IMR-90 (cell line): ENCODE measurements around the gene IGFBPL1. TPM values are rescaled to one million over a fixed set of nuclear protein-coding genes. Genes with fewer than 3 reads are reported as not detected.

Experiments used
- ATAC-seq: fragments of 200-7000 bp; cut with Tn5 transposase; 2 replicates; pipeline ENCODE4 v1.9.1; 2020; ENCODE audit warnings: low read depth, mild to moderate bottlenecking, moderate library complexity
- BruUV-seq: library from RNA; stranded (reverse); fragments of 400-500 nt; replicated peaks from 2 replicates; lab custom pipeline; 2021; lab: Mats Ljungman, UMichigan
- CTCF ChIA-PET: fragments of 300-600 bp; formaldehyde crosslinking; extraction: SDS; loops from one replicate; lab custom pipeline; 2021; ENCODE audit warnings: antibody characterized with exemption; lab: Yijun Ruan, JAX
- POLR2A ChIA-PET: fragments of 300-600 bp; sonication (Branson Sonifier 250); formaldehyde crosslinking; loops from one replicate; lab custom pipeline; 2022; ENCODE audit warnings: antibody characterized with exemption; ENCODE audit not compliant: unreplicated experiment; lab: Charles Lee
- DNase-seq: peaks from one replicate; pipeline ENCODE4 v3.0.0; 2013
- H2AFZ ChIP-seq: replicated peaks from 2 replicates; pipeline ENCODE3; 2013; ENCODE audit warnings: low read length, mild to moderate bottlenecking; ENCODE audit not compliant: poor library complexity
- H2AK5ac ChIP-seq: 2 replicates; pipeline ENCODE4 v1.6.1; 2013; ENCODE audit warnings: low read depth, low read length, inconsistent platforms
- H2AK9ac ChIP-seq: replicated peaks from 2 replicates; pipeline ENCODE3; 2013; ENCODE audit warnings: mild to moderate bottlenecking, low read depth, low read length, moderate library complexity; ENCODE audit not compliant: poor library complexity
- H2BK120ac ChIP-seq: 2 replicates; pipeline ENCODE4 v1.6.1; 2013; ENCODE audit warnings: low read depth, low read length, inconsistent platforms
- H2BK15ac ChIP-seq: 3 replicates; pipeline ENCODE4 v1.6.1; 2013; ENCODE audit warnings: low read depth, low read length, inconsistent platforms
- H2BK20ac ChIP-seq: 2 replicates; pipeline ENCODE4 v1.6.1; 2013; ENCODE audit warnings: low read depth, mild to moderate bottlenecking, inconsistent platforms, low read length, moderate library complexity
- H2BK5ac ChIP-seq: 2 replicates; pipeline ENCODE4 v1.6.1; 2013; ENCODE audit warnings: mild to moderate bottlenecking, low read depth, low read length, inconsistent platforms; ENCODE audit not compliant: poor library complexity, severe bottlenecking
- H3K14ac ChIP-seq: replicated peaks from 2 replicates; pipeline ENCODE4 v1.6.1; 2013; ENCODE audit warnings: low read depth, low read length, inconsistent platforms
- H3K18ac ChIP-seq: 2 replicates; pipeline ENCODE4 v1.6.1; 2013; ENCODE audit warnings: low read depth, low read length, control low read depth
- H3K23ac ChIP-seq: 2 replicates; pipeline ENCODE4 v1.6.1; 2013; ENCODE audit warnings: low read depth, low read length, inconsistent platforms
- H3K27ac ChIP-seq: 2 replicates; pipeline ENCODE4 v1.5.1; 2013; ENCODE audit warnings: mild to moderate bottlenecking, control low read depth, low read length; ENCODE audit not compliant: insufficient read depth
- H3K27me3 ChIP-seq: 2 replicates; pipeline ENCODE4 v1.6.1; 2013; ENCODE audit warnings: low read length; ENCODE audit not compliant: control insufficient read depth, insufficient read depth
- H3K36me3 ChIP-seq: 2 replicates; pipeline ENCODE4 v1.6.1; 2013; ENCODE audit warnings: low read length, mixed read lengths; ENCODE audit not compliant: control insufficient read depth, insufficient read depth
- H3K4ac ChIP-seq: 2 replicates; pipeline ENCODE4 v1.6.1; 2013; ENCODE audit warnings: low read depth, low read length, inconsistent platforms
- H3K4me1 ChIP-seq: 2 replicates; pipeline ENCODE4 v1.6.1; 2013; ENCODE audit warnings: low read length, mixed read lengths; ENCODE audit not compliant: control insufficient read depth, insufficient read depth
- H3K4me2 ChIP-seq: 2 replicates; pipeline ENCODE4 v1.6.1; 2013; ENCODE audit warnings: low read depth, mild to moderate bottlenecking, control low read depth, low read length, moderate library complexity
- H3K4me3 ChIP-seq: 2 replicates; pipeline ENCODE4 v1.5.1; 2013; ENCODE audit warnings: low read depth, mild to moderate bottlenecking, control low read depth, low read length, moderate library complexity; ENCODE audit not compliant: insufficient read depth
- H3K56ac ChIP-seq: 2 replicates; pipeline ENCODE4 v1.6.1; 2013; ENCODE audit warnings: low read length, inconsistent platforms; ENCODE audit not compliant: insufficient read depth; ENCODE audit errors: extremely low read depth
- H3K79me1 ChIP-seq, 2 experiments: 2 replicates each; pipeline ENCODE4 v1.6.1; 2013; ENCODE audit warnings: low read length in 2 of 2, inconsistent platforms in 1 of 2, low read depth in 1 of 2
- H3K9ac ChIP-seq: 2 replicates; pipeline ENCODE4 v1.6.1; 2013; ENCODE audit warnings: low read depth, low read length, control low read depth
- H3K9me1 ChIP-seq: 2 replicates; pipeline ENCODE4 v1.6.1; 2013; ENCODE audit warnings: low read length, inconsistent platforms; ENCODE audit not compliant: insufficient read depth
- H3K9me3 ChIP-seq: 2 replicates; pipeline ENCODE4 v1.6.1; 2013; ENCODE audit warnings: low read length; ENCODE audit not compliant: control insufficient read depth, insufficient read depth
- H4K20me1 ChIP-seq: 2 replicates; pipeline ENCODE4 v1.6.1; 2013; ENCODE audit warnings: low read length, inconsistent platforms; ENCODE audit not compliant: insufficient read depth
- H4K5ac ChIP-seq: 2 replicates; pipeline ENCODE4 v1.6.1; 2013; ENCODE audit warnings: mild to moderate bottlenecking, low read depth, low read length, control low read depth
- H4K8ac ChIP-seq, 2 experiments: 2 replicates each; pipeline ENCODE4 v1.6.1; 2013; ENCODE audit warnings: low read depth in 2 of 2, low read length in 2 of 2, control low read depth in 1 of 2, inconsistent platforms in 1 of 2
- H4K91ac ChIP-seq: 2 replicates; pipeline ENCODE4 v1.6.1; 2013; ENCODE audit warnings: low read depth, low read length, inconsistent platforms; ENCODE audit not compliant: insufficient read depth
- BHLHE40 ChIP-seq: fragments of 150-350 bp; IDR thresholded peaks from 2 replicates; pipeline ENCODE4 v1.6.1; 2016; ENCODE audit warnings: mild to moderate bottlenecking, low read depth, low read length
- MAFK ChIP-seq: IDR thresholded peaks from 2 replicates; pipeline ENCODE4 v1.6.1; 2012; ENCODE audit warnings: low read depth, low read length, improper control_type of control experiment
- MAZ ChIP-seq: IDR thresholded peaks from 2 replicates; pipeline ENCODE4 v1.6.1; 2012; ENCODE audit warnings: low read depth, mild to moderate bottlenecking, low read length, improper control_type of control experiment, moderate library complexity, borderline replicate concordance
- MXI1 ChIP-seq: IDR thresholded peaks from 2 replicates; pipeline ENCODE4 v1.6.1; 2012; ENCODE audit warnings: low read depth, mild to moderate bottlenecking, low read length, moderate library complexity, borderline replicate concordance
- NFE2L2 ChIP-seq: fragments of 150-350 bp; IDR thresholded peaks from 2 replicates; pipeline ENCODE4 v1.6.1; 2016; ENCODE audit warnings: low read depth, mild to moderate bottlenecking, low read length
- RAD21 ChIP-seq: IDR thresholded peaks from 2 replicates; pipeline ENCODE4 v1.6.1; 2012; ENCODE audit warnings: low read length, improper control_type of control experiment
- RCOR1 ChIP-seq: IDR thresholded peaks from 2 replicates; pipeline ENCODE4 v1.6.1; 2012; ENCODE audit warnings: mild to moderate bottlenecking, low read length, improper control_type of control experiment; ENCODE audit not compliant: insufficient replicate concordance
- RFX5 ChIP-seq: IDR thresholded peaks from 2 replicates; pipeline ENCODE4 v1.8.0; 2012; ENCODE audit warnings: low read depth, mild to moderate bottlenecking, low read length, moderate library complexity
- SMC3 ChIP-seq: fragments of 150-350 bp; IDR thresholded peaks from 2 replicates; pipeline ENCODE4 v1.6.1; 2016; ENCODE audit warnings: low read depth, mild to moderate bottlenecking, antibody characterized with exemption, low read length, moderate library complexity
- WGBS, 2 experiments: methylation state at CpG; one replicate each; pipeline versions ENCODE4 v1.1.5 to v1.1.7; 2013; ENCODE audit warnings: missing lambda C conversion rate in 2 of 2; ENCODE audit not compliant: insufficient read length in 1 of 2; ENCODE audit errors: extremely low coverage in 2 of 2; 5-methylcytosine and 5-hydroxymethylcytosine counted together
- dilution Hi-C: fragments of 300-500 bp; cut with HindIII; formaldehyde crosslinking; loops from one replicate; pipeline ENCODE4 v1.14.3; 2018; ENCODE audit warnings: low sequenced_read_pairs; ENCODE audit not compliant: unreplicated experiment
- in situ Hi-C: fragments of 300-500 bp; cut with MboI; formaldehyde crosslinking; loops from 3 replicates; pipeline ENCODE4 v1.14.3; 2019; ENCODE audit warnings: low sequenced_read_pairs, inconsistent platforms, mixed read lengths
- intact Hi-C: fragments of 100-400 bp; cut with micrococcal nuclease; formaldehyde crosslinking; loops from 2 replicates; pipeline ENCODE4 v1.10.0; 2022
- polyA plus RNA-seq, 3 experiments: library from polyadenylated mRNA; depleted of rRNA; stranded (reverse); fragments of >200 nt; gene quantifications; 2 replicates each; pipeline ENCODE4 v1.2.3, GENCODE V29; 2012; ENCODE audit warnings: low replicate concordance in 1 of 3
- total RNA-seq: library from RNA; depleted of rRNA; stranded (reverse); fragments of >200 nt; gene quantifications from 2 replicates; pipeline ENCODE4 v1.2.3, GENCODE V29; 2012
- TF ChIP-seq, protein P1 (sequence below): conservative IDR thresholded peaks from 2 replicates; pipeline ENCODE4 v1.5.1; 2012; ENCODE audit warnings: mild to moderate bottlenecking, low read depth, low read length, improper control_type of control experiment
- TF ChIP-seq, protein P2 (sequence below): fragments of 150-350 bp; IDR thresholded peaks from 2 replicates; pipeline ENCODE4 v1.6.1; 2017; ENCODE audit warnings: mild to moderate bottlenecking, antibody characterized with exemption, low read length, low read depth

Gene IGFBPL1
- total and polyA plus RNA-seq, 2 of the 4 experiments (the other 2 are of a cell fraction): not detected

DNA sequence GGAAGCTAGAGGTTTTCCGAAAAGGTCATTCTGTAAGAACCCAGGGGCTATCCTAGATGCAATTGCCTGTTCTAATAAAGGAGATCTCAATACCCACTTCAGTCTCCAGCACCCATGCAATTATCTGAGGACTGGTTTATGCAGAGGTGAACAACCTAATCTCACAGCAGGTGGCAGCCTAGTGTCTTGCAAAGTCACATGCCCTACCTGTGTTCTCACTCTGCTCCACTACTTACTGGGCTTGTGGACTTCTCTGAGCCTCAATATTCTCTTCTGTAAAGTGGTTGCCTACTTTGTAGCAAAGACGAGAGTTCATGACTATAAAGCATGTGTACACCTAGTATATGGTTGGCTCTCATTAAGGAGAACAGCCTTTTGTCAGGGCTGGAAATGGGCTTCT, 52.8 kb downstream of the IGFBPL1 start (continued):
- peak; percentile 32 for TF ChIP-seq SMC3
- no peak for TF ChIP-seq NFE2L2
- no peak for TF ChIP-seq MAZ
- no peak for TF ChIP-seq RFX5
- no peak for TF ChIP-seq BHLHE40
- TF ChIP-seq MAFK: no peak

DNA sequence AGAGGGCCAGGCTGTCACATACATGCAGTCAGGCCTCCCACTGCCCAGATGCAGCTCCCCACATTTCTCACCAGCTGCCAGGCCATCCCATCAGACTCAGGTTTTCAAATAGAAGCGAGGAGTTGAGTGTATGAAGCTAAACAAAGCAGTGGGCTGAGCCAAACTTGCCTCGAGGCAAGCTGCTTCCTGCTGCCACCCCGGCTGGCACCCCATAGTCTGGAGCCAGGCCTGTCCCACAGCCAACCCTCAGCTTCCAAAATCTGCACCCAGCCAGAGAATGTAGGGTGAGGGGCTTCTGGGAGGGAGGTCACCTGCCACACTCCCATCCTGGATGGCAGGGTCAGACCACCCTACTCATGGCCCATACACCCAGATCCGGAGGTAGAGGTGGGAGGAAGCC, 54.1 kb downstream of the IGFBPL1 start:
- H2AK9ac ChIP-seq: no peak overlapping the region
- no peak overlapping the region for H2BK5ac ChIP-seq
- no peak overlapping the region for H2AFZ ChIP-seq
- H4K8ac ChIP-seq: no peak overlapping the region
- no peaks in the 10 kb centered on the region for H3K4me1 ChIP-seq
- no TSS peak for BruUV-seq
- H3K79me1 ChIP-seq: no peaks in the 10 kb centered on the region
- H3K27ac ChIP-seq: no peak overlapping the region
- TF ChIP-seq MAZ (no peak), BHLHE40 (no peak), SMC3 (no peak), RFX5 (no peak), MXI1 (no peak), RCOR1 (no peak), RAD21 (no peak), NFE2L2 (no peak), MAFK (no peak)
- TF ChIP-seq, protein P1, sequence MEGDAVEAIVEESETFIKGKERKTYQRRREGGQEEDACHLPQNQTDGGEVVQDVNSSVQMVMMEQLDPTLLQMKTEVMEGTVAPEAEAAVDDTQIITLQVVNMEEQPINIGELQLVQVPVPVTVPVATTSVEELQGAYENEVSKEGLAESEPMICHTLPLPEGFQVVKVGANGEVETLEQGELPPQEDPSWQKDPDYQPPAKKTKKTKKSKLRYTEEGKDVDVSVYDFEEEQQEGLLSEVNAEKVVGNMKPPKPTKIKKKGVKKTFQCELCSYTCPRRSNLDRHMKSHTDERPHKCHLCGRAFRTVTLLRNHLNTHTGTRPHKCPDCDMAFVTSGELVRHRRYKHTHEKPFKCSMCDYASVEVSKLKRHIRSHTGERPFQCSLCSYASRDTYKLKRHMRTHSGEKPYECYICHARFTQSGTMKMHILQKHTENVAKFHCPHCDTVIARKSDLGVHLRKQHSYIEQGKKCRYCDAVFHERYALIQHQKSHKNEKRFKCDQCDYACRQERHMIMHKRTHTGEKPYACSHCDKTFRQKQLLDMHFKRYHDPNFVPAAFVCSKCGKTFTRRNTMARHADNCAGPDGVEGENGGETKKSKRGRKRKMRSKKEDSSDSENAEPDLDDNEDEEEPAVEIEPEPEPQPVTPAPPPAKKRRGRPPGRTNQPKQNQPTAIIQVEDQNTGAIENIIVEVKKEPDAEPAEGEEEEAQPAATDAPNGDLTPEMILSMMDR: no peak
- TF ChIP-seq, protein P2, sequence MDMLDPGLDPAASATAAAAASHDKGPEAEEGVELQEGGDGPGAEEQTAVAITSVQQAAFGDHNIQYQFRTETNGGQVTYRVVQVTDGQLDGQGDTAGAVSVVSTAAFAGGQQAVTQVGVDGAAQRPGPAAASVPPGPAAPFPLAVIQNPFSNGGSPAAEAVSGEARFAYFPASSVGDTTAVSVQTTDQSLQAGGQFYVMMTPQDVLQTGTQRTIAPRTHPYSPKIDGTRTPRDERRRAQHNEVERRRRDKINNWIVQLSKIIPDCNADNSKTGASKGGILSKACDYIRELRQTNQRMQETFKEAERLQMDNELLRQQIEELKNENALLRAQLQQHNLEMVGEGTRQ: no peak
- no peaks in the 10 kb centered on the region for H3K9me1 ChIP-seq
- POLR2A ChIA-PET: no interaction called here
- no peak overlapping the region for H3K18ac ChIP-seq
- H3K14ac ChIP-seq: no peak overlapping the region
- no peak overlapping the region for H2BK20ac ChIP-seq
- intact Hi-C loops (no loop called here), dilution Hi-C loops (no loop called here), in situ Hi-C loops (loop anchor here (25.0 kb wide), 1 partner anchor 883 kb away; the partner anchor contains the start of gene POLR1E)
- ATAC-seq: no peak
- no peak overlapping the region for H4K91ac ChIP-seq
- H3K9ac ChIP-seq: no peak overlapping the region
- no peaks in the 10 kb centered on the region for H3K36me3 ChIP-seq
- H3K27me3 ChIP-seq: peaks cover 53% of the 10 kb centered on the region
- no peak overlapping the region for H3K56ac ChIP-seq
- no peak overlapping the region for H3K4me3 ChIP-seq
- H2AK5ac ChIP-seq: no peak overlapping the region
- CTCF ChIA-PET: interaction anchor here (1.5 kb wide), 1 partner anchor 31 kb away, joined by 3 read pairs; no protein-coding TSS in a partner anchor
- H3K23ac ChIP-seq: no peak overlapping the region
- H3K9me3 ChIP-seq: no peaks in the 10 kb centered on the region
- no peak overlapping the region for H3K4me2 ChIP-seq
- no peak overlapping the region for H4K5ac ChIP-seq
- no peak for DNase-seq
- H2BK15ac ChIP-seq: no peak overlapping the region
- H4K20me1 ChIP-seq: no peaks in the 10 kb centered on the region
- WGBS, 2 experiments: no CpG with 5 or more reads among the region's 4 CpGs
- H3K4ac ChIP-seq: no peak overlapping the region
- no peak overlapping the region for H2BK120ac ChIP-seq
